ENCODE measurements around the gene SCN5A. TPM values are rescaled to one million over a fixed set of nuclear protein-coding genes. Genes with fewer than 3 reads are reported as not detected.
A peak's percentile ranks its signal among the peaks of the same experiment; 100 is the strongest.

Gene SCN5A
- total RNA-seq, 1 donor from 2014 or later, result 0.25 TPM

- no peaks in the 10 kb centered on the region for H3K9me3 Mint-ChIP-seq (ENCODE audit: low read depth)
- DNase-seq (ENCODE audit: low spot score), result no peak
- peaks cover 22% of the 10 kb centered on the region for H3K36me3 Mint-ChIP-seq (ENCODE audit: low read depth)
- peaks cover 2% of the 10 kb centered on the region for H3K4me1 Mint-ChIP-seq (ENCODE audit: low read depth)
- H3K27me3 Mint-ChIP-seq (ENCODE audit: low read depth), result no peaks in the 10 kb centered on the region
- TF ChIP-seq CTCF (IDR thresholded peaks at IDR 0.05), result no peak
- H3K4me3 Mint-ChIP-seq (ENCODE audit: unreplicated experiment), result no peak overlapping the region
- H3K27ac Mint-ChIP-seq (ENCODE audit: unreplicated experiment), result no peak overlapping the region
Observed at GRCh38 chr3:38507120-38507519, 142.4 kb downstream of the SCN5A start.

GRCh38 chr3:38500688-38501417, 148.6 kb downstream of the SCN5A start:
- no peak for DNase-seq (ENCODE audit: low spot score)
- Mint-ChIP-seq H3K27me3 (ENCODE audit: low read depth) (no peaks in the 10 kb centered on the region), H3K36me3 (ENCODE audit: low read depth) (peaks cover 9% of the 10 kb centered on the region), H3K27ac (ENCODE audit: unreplicated experiment) (peak overlapping the region; percentile 2), H3K4me1 (ENCODE audit: low read depth) (peaks cover 28% of the 10 kb centered on the region), H3K9me3 (ENCODE audit: low read depth) (no peaks in the 10 kb centered on the region), H3K4me3 (ENCODE audit: unreplicated experiment) (no peak overlapping the region)
- no peak for TF ChIP-seq CTCF (IDR thresholded peaks at IDR 0.05)

Other genes starting within 250 kb of the SCN5A start
- gene ACVR2B, start 195.8 kb downstream of the SCN5A start, total RNA-seq, result 4.3 to 5.2 TPM (median 4.9 TPM) in 3 replicates
- gene EXOG, start 153.3 kb downstream of the SCN5A start, total RNA-seq, result 16.0 to 21.6 TPM (median 16.5 TPM) in 3 replicates
- not detected in 3 replicates for gene SCN10A, start 166.5 kb upstream of the SCN5A start, total RNA-seq

All from chondrocyte (in vitro differentiated cells).